Nephron (organoid): ENCODE measurements around the gene RAB11FIP4.

Experiments used
- H3K27ac Mint-ChIP-seq, 3 experiments: 2 replicates each; pipeline ENCODE4 v1.8.0; 2020; ENCODE audit warnings: mixed read lengths in 3 of 3, mild to moderate bottlenecking in 2 of 3, moderate library complexity in 1 of 3
- H3K27me3 Mint-ChIP-seq: 2 replicates; pipeline ENCODE4 v1.8.0; 2021; ENCODE audit warnings: low read depth, mild to moderate bottlenecking, moderate library complexity, mixed read lengths
- H3K36me3 Mint-ChIP-seq: 2 replicates; pipeline ENCODE4 v1.8.0; 2020; ENCODE audit warnings: low read depth, mixed read lengths
- H3K4me1 Mint-ChIP-seq: 2 replicates; pipeline ENCODE4 v1.8.0; 2020; ENCODE audit warnings: mixed read lengths
- H3K4me3 Mint-ChIP-seq, 3 experiments: 2 replicates each; pipeline ENCODE4 v1.8.0; 2020; ENCODE audit warnings: mild to moderate bottlenecking in 3 of 3, mixed read lengths in 3 of 3, moderate library complexity in 2 of 3
- H3K9me3 Mint-ChIP-seq: 2 replicates; pipeline ENCODE4 v1.8.0; 2020; ENCODE audit warnings: mixed read lengths
- CTCF ChIP-seq, 3 experiments: fragments of 200-600 bp; sonication (generic); IDR thresholded peaks; one replicate each; pipeline ENCODE4 v1.5.0; 2021; ENCODE audit warnings: antibody characterized with exemption in 3 of 3; ENCODE audit not compliant: unreplicated experiment in 3 of 3

Gene RAB11FIP4

GRCh38 chr17:31431098-31431851 lies 39.8 kb downstream of the RAB11FIP4 start:
- no peaks in the 10 kb centered on the region for H3K36me3 Mint-ChIP-seq
- H3K27ac Mint-ChIP-seq, result no peak overlapping the region
- H3K4me3 Mint-ChIP-seq, result no peak overlapping the region
- no peak for TF ChIP-seq CTCF (IDR thresholded peaks at IDR 0.05; ENCODE audit: unreplicated experiment in 3 of 3)
- H3K27me3 Mint-ChIP-seq, result peaks cover 39% of the 10 kb centered on the region
- H3K9me3 Mint-ChIP-seq, result no peaks in the 10 kb centered on the region
- H3K4me1 Mint-ChIP-seq, result peaks cover 8% of the 10 kb centered on the region

GRCh38 chr17:31431852-31432658 lies 40.6 kb downstream of the RAB11FIP4 start:
- TF ChIP-seq CTCF (IDR thresholded peaks at IDR 0.05; ENCODE audit: unreplicated experiment in 3 of 3), result no peak
- Mint-ChIP-seq H3K4me3 (no peak overlapping the region), H3K4me1 (peaks cover 8% of the 10 kb centered on the region)

GRCh38 chr17:31433091-31433790 lies 41.8 kb downstream of the RAB11FIP4 start:
- Mint-ChIP-seq H3K9me3 (no peaks in the 10 kb centered on the region), H3K27me3 (peaks cover 46% of the 10 kb centered on the region), H3K4me1 (peaks cover 8% of the 10 kb centered on the region), H3K4me3 (no peak overlapping the region), H3K27ac (no peak overlapping the region), H3K36me3 (no peaks in the 10 kb centered on the region)
- TF ChIP-seq CTCF (IDR thresholded peaks at IDR 0.05; ENCODE audit: unreplicated experiment in 3 of 3), result no peak

More at GRCh38 chr17:31431852-31432658, 40.6 kb downstream of the RAB11FIP4 start:
- H3K36me3 Mint-ChIP-seq, result no peaks in the 10 kb centered on the region
- no peaks in the 10 kb centered on the region for H3K9me3 Mint-ChIP-seq
- H3K27me3 Mint-ChIP-seq, result peaks cover 41% of the 10 kb centered on the region
- H3K27ac Mint-ChIP-seq, result no peak overlapping the region

GRCh38 chr17:31433811-31434726 lies 42.6 kb downstream of the RAB11FIP4 start:
- H3K4me1 Mint-ChIP-seq, result peaks cover 8% of the 10 kb centered on the region
- no peaks in the 10 kb centered on the region for H3K9me3 Mint-ChIP-seq
- no peak overlapping the region for H3K27ac Mint-ChIP-seq
- no peak for TF ChIP-seq CTCF (IDR thresholded peaks at IDR 0.05; ENCODE audit: unreplicated experiment in 3 of 3)
- peaks cover 48% of the 10 kb centered on the region for H3K27me3 Mint-ChIP-seq
- no peaks in the 10 kb centered on the region for H3K36me3 Mint-ChIP-seq
- H3K4me3 Mint-ChIP-seq, result no peak overlapping the region

GRCh38 chr17:31434727-31435050 lies 43.2 kb downstream of the RAB11FIP4 start:
- Mint-ChIP-seq H3K27ac (no peak overlapping the region), H3K9me3 (no peaks in the 10 kb centered on the region), H3K4me1 (peaks cover 8% of the 10 kb centered on the region), H3K36me3 (no peaks in the 10 kb centered on the region), H3K27me3 (peaks cover 54% of the 10 kb centered on the region), H3K4me3 (no peak overlapping the region)
- TF ChIP-seq CTCF (IDR thresholded peaks at IDR 0.05; ENCODE audit: unreplicated experiment in 3 of 3), result no peak
